Caco-2 (cell line): Measurements from ENCODE around the gene FIGNL2. TPM values are rescaled to one million over a fixed set of nuclear protein-coding genes. Genes with fewer than 3 reads are reported as not detected.

ENCODE experiments used
- BruUV-seq: library from RNA; stranded (reverse); fragments of 400-500 nt; replicated peaks from 2 replicates; lab custom pipeline; 2021; lab: Mats Ljungman, UMichigan
- CTCF ChIA-PET: fragments of 300-600 bp; sonication (Branson Sonifier 250); formaldehyde crosslinking; loops from one replicate; lab custom pipeline; 2022; ENCODE audit warnings: antibody characterized with exemption; lab: Charles Lee
- POLR2A ChIA-PET: fragments of 300-600 bp; sonication (Branson Sonifier 250); formaldehyde crosslinking; loops from one replicate; lab custom pipeline; 2022; ENCODE audit warnings: antibody characterized with exemption; lab: Charles Lee
- DNase-seq, 2 experiments: peaks; one replicate each; pipeline versions ENCODE4 v3.0.0 to v3.0.0-alpha.2; 2020 to 2022
- H3K27me3 ChIP-seq: replicated peaks from 2 replicates; pipeline ENCODE4 v1.6.0; 2011; ENCODE audit warnings: low read length; ENCODE audit not compliant: control insufficient read depth, insufficient read depth
- H3K36me3 ChIP-seq: 2 replicates; pipeline ENCODE4 v1.5.1; 2011; ENCODE audit warnings: low read length; ENCODE audit not compliant: control insufficient read depth, insufficient read depth
- H3K4me1 ChIP-seq: fragments of 250-450 bp; sonication (Bioruptor Pico); 2 replicates; pipeline ENCODE4 v1.5.1; 2020; ENCODE audit warnings: mild to moderate bottlenecking
- H3K4me3 ChIP-seq: 2 replicates; pipeline ENCODE4 v1.5.1; 2011; ENCODE audit warnings: low read depth, mild to moderate bottlenecking, control low read depth, low read length
- H3K9me3 ChIP-seq: fragments of 250-450 bp; sonication (Bioruptor Pico); 2 replicates; pipeline ENCODE4 v1.5.1; 2020; ENCODE audit warnings: mild to moderate bottlenecking, moderate library complexity
- H3K27ac Mint-ChIP-seq: one replicate; pipeline ENCODE4 v1.8.0; 2022; ENCODE audit warnings: mixed read lengths; ENCODE audit not compliant: unreplicated experiment
- H3K27me3 Mint-ChIP-seq: one replicate; pipeline ENCODE4 v1.8.0; 2022; ENCODE audit warnings: mixed read lengths; ENCODE audit not compliant: insufficient read depth, unreplicated experiment
- H3K36me3 Mint-ChIP-seq: one replicate; pipeline ENCODE4 v1.8.0; 2022; ENCODE audit warnings: mild to moderate bottlenecking, mixed read lengths; ENCODE audit not compliant: insufficient read depth, unreplicated experiment
- H3K4me1 Mint-ChIP-seq: one replicate; pipeline ENCODE4 v1.8.0; 2022; ENCODE audit warnings: low read depth, mixed read lengths; ENCODE audit not compliant: unreplicated experiment
- H3K4me3 Mint-ChIP-seq: one replicate; pipeline ENCODE4 v1.8.0; 2022; ENCODE audit warnings: mild to moderate bottlenecking, moderate library complexity, mixed read lengths; ENCODE audit not compliant: unreplicated experiment
- H3K9me3 Mint-ChIP-seq: one replicate; pipeline ENCODE4 v1.8.0; 2022; ENCODE audit warnings: mixed read lengths; ENCODE audit not compliant: unreplicated experiment
- intact Hi-C: fragments of 100-400 bp; cut with micrococcal nuclease; formaldehyde crosslinking; loops from one replicate; pipeline ENCODE4 v1.10.0; 2022; ENCODE audit not compliant: unreplicated experiment
- total RNA-seq: library from RNA; stranded (reverse); gene quantifications from 2 replicates; pipeline ENCODE4 v1.2.3, GENCODE V29; 2022
- TF ChIP-seq, protein P1 (sequence below), 2 experiments: fragments of 200-600 bp in 1 of 2; IDR thresholded peaks; 1 replicate in 1 of 2; 2 replicates in 1 of 2; pipeline versions ENCODE4 v1.5.1 to v1.8.0; 2011 to 2022; ENCODE audit warnings: antibody characterized with exemption in 1 of 2, control low read depth in 1 of 2, inconsistent platforms in 1 of 2, low read depth in 1 of 2, low read length in 1 of 2, mild to moderate bottlenecking in 1 of 2, moderate library complexity in 1 of 2; ENCODE audit not compliant: insufficient read depth in 1 of 2, severe bottlenecking in 1 of 2, unreplicated experiment in 1 of 2

Gene FIGNL2
- total RNA-seq, 1 experiment from 2014 or later = 3.6 TPM

- peaks cover 4% of the 10 kb centered on the region for H3K36me3 Mint-ChIP-seq
- Histone ChIP-seq H3K27me3 (no peaks in the 10 kb centered on the region), H3K4me1 (no peaks in the 10 kb centered on the region), H3K36me3 (no peaks in the 10 kb centered on the region; the same call in 1 of the 2 replicates), H3K4me3 (no peak overlapping the region), H3K9me3 (no peaks in the 10 kb centered on the region)
- DNase-seq = no peak
- peaks cover 9% of the 10 kb centered on the region for H3K4me1 Mint-ChIP-seq
- no peak overlapping the region for H3K4me3 Mint-ChIP-seq
- TF ChIP-seq, protein P1, sequence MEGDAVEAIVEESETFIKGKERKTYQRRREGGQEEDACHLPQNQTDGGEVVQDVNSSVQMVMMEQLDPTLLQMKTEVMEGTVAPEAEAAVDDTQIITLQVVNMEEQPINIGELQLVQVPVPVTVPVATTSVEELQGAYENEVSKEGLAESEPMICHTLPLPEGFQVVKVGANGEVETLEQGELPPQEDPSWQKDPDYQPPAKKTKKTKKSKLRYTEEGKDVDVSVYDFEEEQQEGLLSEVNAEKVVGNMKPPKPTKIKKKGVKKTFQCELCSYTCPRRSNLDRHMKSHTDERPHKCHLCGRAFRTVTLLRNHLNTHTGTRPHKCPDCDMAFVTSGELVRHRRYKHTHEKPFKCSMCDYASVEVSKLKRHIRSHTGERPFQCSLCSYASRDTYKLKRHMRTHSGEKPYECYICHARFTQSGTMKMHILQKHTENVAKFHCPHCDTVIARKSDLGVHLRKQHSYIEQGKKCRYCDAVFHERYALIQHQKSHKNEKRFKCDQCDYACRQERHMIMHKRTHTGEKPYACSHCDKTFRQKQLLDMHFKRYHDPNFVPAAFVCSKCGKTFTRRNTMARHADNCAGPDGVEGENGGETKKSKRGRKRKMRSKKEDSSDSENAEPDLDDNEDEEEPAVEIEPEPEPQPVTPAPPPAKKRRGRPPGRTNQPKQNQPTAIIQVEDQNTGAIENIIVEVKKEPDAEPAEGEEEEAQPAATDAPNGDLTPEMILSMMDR (IDR thresholded peaks at IDR 0.05; ENCODE audit: insufficient read depth in 1 of 2, low read depth in 1 of 2, low read length in 1 of 2, severe bottlenecking in 1 of 2, unreplicated experiment in 1 of 2) = no peak
- no peaks in the 10 kb centered on the region for H3K9me3 Mint-ChIP-seq
- H3K27me3 Mint-ChIP-seq = no peaks in the 10 kb centered on the region
- CTCF ChIA-PET = no interaction called here
- no peak overlapping the region for H3K27ac Mint-ChIP-seq
- BruUV-seq = no TSS peak
- intact Hi-C loops = no loop called here
- POLR2A ChIA-PET = no interaction called here
Measured at GRCh38 chr12:51784688-51785087, 63.8 kb downstream of the FIGNL2 start.

GRCh38 chr12:51779876-51780275, 68.6 kb downstream of the FIGNL2 start:
- POLR2A ChIA-PET = no interaction called here
- H3K9me3 ChIP-seq = no peaks in the 10 kb centered on the region
- no peak for DNase-seq
- no TSS peak for BruUV-seq
- no peaks in the 10 kb centered on the region for H3K27me3 ChIP-seq
- H3K27ac Mint-ChIP-seq = no peak overlapping the region
- no peaks in the 10 kb centered on the region for H3K9me3 Mint-ChIP-seq
- no peaks in the 10 kb centered on the region for H3K27me3 Mint-ChIP-seq
- TF ChIP-seq, protein P1 (IDR thresholded peaks at IDR 0.05; ENCODE audit: insufficient read depth in 1 of 2, low read depth in 1 of 2, low read length in 1 of 2, severe bottlenecking in 1 of 2, unreplicated experiment in 1 of 2) = no peak
- CTCF ChIA-PET = no interaction called here
- no peak overlapping the region for H3K4me3 ChIP-seq
- H3K4me1 Mint-ChIP-seq = peaks cover 9% of the 10 kb centered on the region
- no peaks in the 10 kb centered on the region for H3K36me3 ChIP-seq
- H3K4me1 ChIP-seq = peaks cover 14% of the 10 kb centered on the region
- no peak overlapping the region for H3K4me3 Mint-ChIP-seq
- peaks cover 4% of the 10 kb centered on the region for H3K36me3 Mint-ChIP-seq
- intact Hi-C loops = no loop called here

- Mint-ChIP-seq H3K4me1 (peaks cover 9% of the 10 kb centered on the region), H3K27ac (no peak overlapping the region), H3K36me3 (peaks cover 4% of the 10 kb centered on the region), H3K4me3 (no peak overlapping the region), H3K9me3 (no peaks in the 10 kb centered on the region), H3K27me3 (no peaks in the 10 kb centered on the region)
- TF ChIP-seq, protein P1 (IDR thresholded peaks at IDR 0.05; ENCODE audit: insufficient read depth in 1 of 2, low read depth in 1 of 2, low read length in 1 of 2, severe bottlenecking in 1 of 2, unreplicated experiment in 1 of 2) = no peak
- Histone ChIP-seq H3K27me3 (no peaks in the 10 kb centered on the region), H3K36me3 (no peaks in the 10 kb centered on the region), H3K4me3 (no peak overlapping the region), H3K4me1 (peaks cover 14% of the 10 kb centered on the region), H3K9me3 (no peaks in the 10 kb centered on the region)
- ChIA-PET POLR2A (no interaction called here), CTCF (no interaction called here)
- intact Hi-C loops = no loop called here
- no peak for DNase-seq
- no TSS peak for BruUV-seq
Measured at GRCh38 chr12:51777973-51778372, 70.5 kb downstream of the FIGNL2 start.
